ENCODE data around the gene SYVN1.
"Not testable (repeated sequence)": the region's sequence is repeated elsewhere in the genome, so short reads cannot be mapped to it uniquely, and the experiment has no call there.

The SYVN1 gene

DNA sequence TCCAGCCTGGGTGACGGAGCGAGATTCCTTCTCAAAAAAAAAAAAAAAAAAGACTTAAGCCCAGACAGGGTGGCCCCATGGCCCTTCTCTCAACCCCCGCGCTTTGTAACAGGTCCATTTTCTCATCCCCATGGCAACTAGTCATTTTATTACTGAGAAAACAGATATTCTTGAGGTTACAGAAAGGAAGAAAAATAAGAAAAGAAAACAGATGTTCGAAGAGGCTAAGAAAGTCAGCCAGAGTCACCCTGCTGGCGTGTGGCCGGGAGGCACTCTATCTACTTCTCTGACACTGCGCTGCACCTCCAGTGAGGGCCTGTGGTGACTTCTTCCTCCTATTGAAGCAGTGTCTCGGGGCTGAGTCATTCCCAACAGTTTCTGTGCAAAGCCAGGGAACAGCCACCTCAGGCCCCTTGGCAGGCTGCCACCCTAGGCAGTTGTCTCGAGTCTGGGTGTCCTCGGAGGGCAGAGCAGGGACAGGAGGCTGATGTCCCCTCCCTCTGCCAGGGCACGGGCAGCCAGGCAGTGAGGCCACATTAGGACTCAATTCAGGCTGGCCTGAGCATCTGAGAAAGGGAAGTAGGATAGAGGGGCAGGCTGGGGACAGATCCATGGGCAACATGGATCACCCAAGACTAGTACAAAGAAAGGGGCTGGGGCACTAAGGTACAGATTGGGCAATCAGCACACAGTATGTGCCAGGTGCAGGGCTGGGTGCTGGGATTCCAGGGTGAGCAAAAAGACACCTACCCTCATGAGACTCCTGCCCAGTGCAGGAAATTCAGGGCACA is 16.4 kb upstream of the SYVN1 start:
- DNase-seq, result no peak

DNA sequence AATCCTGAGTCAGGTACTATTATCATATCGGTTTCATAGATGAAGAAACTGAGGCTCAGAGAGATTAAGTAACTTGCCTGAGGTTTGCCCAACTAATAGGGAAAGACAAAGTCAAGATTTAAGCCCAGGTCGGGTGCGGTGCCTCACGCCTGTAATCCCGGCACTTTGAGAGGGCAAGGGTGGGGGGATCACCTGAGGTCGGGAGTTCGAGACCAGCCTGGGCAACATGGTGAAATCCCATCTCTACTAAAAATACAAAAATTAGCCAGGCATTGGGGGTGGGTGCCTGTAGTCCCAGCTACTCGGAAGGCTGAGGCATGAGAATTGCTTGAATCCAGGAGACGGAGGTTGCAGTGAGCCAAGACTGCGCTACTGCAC is 15.8 kb upstream of the SYVN1 start:
- not testable (repeated sequence) for DNase-seq

DNA sequence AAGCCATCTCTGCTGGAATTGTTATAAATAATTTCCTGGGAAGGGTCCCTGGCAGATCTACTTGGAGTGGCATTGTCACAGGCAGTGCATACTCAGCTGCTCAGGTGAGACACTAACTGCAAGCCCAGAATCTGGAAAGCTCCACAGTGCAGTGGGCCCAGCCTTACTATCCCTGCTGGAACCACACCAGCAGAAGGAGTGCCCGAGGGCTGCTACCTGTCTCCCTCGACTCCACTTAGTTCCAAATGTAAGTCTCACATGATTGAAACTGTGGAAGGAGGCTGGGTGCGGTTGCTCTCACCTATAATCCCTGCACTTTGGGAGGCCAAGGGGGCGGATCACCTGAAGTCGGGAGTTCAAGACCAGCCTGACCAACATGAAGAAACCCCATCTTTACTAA is 14.3 kb upstream of the SYVN1 start:
- no peak for DNase-seq

DNA sequence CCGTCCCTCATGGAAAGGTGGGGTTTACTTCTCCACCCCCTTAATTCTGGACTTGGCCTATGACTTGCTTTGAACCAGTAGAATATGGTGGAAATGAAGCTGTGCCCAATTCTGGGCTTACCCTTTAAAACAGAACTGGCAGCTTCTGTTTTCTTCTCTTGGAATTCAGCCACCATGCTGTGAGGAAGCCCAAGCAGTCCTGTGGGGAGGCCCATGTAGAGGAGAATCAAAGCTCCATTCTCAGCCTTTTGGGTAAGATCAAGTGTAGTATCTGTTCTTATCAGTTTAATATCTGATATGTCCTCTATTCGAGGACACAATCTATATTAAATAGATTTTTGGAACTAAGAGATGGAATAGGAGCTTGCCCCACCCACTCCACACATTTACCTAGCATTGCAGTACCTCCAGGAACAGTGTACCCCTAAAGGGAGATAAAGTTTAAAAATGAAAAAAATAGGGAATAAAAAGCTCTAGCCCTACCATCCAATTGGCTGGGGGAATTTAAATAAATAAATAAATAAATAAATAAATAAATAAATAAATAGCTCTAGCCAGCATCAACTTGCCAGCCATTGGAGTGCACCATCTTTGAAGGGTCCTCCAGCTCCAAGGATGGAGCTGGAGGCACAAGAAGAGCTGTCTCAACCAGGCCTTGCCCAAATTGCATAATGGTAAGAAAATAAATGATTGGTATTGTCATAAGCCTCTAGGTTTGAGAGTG is 13.2 kb upstream of the SYVN1 start:
- DNase-seq, result no peak

DNA sequence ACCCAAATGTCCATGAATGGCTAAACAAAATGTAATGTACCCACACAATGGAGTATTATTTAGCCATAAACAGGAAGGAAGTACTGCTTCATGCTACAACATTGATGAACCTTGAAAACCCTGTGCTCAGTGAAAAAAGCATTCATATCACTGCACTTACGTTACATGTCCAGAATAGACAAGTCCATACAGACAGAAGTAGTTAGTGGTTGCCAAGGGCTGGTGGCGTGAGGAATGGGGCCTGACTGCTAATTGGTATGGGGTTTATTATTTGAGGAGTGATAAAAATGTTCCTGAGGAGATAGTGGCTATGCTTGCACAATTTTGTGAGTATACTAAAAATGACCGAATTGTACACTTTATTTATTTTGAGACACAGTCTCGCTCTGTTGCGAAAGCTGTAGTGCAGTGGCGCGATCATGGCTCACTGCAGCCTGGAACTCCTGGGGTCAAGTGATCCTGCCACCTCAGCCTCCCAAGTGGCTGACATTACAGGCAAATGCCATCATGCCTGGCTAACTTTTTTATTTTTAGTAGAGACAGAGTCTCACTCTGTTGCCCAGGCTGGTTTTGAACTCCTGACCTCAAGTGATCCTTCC is 7.7 kb upstream of the SYVN1 start:
- no peak for DNase-seq

DNA sequence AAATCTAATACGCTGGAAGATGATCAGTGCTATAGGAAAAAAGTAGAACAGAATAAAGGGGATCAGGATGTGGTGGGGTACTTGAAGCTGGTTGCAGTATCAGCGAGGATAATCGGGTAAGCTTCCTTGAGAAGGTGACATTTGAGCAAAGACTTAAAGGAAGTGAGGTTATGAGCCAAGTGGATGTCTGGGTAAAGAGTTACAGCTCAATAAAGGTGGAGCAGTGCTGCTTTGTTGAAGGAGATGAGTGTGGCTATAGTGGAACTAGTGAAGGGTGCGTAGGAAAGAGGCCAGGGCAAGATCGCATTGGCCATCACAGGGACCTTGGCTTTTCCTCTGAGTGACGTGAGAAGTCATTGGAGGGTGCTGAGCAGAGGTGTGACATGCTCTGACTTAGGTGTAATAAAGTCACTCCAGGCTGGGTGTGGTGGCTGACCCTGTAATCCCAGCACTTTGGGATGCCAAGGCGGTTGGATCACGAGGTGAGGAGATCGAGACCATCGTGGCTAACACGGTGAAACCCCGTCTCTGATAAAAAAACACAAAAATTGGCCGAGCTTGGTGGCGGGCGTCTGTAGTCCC is 2.3 kb upstream of the SYVN1 start:
- no peak for DNase-seq

DNA sequence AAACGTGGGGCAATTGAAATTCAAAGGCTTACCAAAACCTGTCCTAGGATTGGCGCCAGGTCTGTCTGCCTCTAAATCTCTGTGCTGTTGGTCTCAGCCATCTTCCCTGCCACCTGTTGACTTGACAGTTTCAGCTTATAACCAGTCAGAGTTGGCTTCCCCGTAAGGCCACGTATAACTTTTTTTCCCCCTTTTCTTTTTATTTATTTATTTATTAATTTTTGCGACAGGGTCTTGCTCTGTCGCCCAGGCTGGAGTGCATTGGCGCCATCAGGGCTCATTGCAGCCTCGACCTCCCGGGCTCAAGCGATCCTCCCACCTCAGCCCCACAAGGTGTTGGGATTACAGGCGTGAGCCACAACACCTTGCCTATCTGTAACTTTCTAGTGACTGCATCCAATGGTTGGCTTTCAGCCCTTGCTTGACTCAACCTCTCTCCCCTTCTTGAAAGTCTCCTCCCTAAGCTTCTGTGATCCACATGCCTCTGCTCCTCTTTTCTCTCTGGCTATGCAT is 1.4 kb upstream of the SYVN1 start:
- no peak for DNase-seq

DNA sequence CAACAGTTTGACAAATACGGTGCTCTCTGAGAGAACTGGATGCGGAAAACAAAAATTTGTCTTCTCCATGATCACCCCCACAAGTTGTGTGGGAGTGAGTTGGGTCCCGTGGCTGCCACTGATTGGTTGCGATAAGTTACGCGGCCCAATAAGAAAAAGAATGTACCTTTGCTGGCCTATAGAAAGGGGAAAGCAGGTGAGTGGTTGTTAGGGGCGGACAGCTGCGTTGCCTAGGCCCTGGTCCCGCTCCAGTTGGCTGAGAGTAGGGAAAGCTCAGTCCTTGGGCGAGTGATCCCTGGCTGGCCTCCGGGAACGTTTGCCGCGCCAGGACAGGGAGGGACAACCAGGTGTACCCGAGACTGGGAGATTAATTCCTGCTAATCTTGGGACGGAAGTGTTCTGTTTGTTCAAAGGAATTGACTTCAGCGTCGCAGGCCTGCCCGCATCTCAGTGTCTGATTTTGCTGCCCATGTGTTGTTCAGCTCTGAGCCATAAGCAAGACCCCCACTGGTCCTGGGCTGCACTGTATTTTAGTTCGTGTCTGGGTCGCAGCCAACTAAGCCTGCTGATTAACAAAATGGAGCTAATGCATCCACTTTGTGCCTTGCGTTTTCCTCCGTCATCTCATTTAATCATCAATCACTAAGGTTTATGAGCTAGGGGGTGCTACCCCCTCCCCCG is 773 bp upstream of the SYVN1 start:
- peak; percentile 89 for DNase-seq

DNA sequence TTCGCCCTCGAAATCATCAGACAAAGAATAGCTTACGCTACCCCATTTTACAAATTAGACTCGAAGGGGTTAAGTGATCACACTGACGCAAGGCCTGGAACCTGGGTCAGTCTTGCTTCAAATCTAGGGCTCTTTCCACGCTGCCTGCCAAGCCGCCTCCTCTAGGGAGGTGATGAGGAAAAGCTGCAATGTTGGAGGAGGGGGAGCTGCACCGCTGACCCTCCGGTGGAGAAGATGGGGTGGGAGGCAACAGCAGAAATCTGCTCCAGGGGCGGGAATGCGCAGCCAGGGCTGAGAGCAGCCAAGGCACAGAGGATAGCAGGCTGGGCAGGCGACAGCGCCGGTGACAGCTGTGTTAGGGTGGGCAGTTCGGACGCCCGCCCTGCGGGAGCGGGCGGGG is 595 bp downstream of the SYVN1 start:
- no peak for DNase-seq

DNA sequence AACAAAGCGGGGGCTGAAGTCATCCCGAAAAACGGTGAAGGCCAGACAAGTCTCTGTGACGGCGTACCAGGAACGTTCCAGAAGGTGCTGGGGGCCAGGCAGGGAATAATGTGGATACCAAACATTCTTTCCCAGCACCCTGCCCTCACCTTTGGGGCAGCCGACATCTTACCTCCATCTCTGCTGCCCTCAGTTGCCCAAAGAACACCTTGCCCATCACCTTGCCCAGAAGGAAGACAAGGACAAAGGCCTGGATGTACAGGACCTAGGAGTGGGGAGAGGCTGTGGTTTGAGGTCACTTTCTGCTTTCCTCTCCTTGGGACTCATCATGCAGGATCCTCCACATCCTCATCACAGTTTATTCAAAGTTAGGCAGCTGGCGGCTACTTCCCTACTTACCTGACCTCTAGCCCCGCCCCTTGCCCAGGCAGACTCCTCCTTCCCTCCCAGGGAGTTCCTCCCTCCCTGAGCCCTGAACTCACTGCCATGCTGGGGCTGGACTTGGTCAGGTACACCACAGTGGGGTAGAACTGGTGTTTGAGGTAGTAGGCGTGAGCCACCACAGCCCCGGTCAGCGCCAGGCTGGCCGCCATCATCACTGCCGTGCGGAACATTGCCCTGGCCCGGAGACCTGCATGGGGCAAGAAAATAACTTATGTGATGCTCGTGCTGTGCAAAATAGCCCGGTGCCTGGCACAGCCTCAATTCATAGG is 1.2 kb downstream of the SYVN1 start:
- no peak for DNase-seq

DNA sequence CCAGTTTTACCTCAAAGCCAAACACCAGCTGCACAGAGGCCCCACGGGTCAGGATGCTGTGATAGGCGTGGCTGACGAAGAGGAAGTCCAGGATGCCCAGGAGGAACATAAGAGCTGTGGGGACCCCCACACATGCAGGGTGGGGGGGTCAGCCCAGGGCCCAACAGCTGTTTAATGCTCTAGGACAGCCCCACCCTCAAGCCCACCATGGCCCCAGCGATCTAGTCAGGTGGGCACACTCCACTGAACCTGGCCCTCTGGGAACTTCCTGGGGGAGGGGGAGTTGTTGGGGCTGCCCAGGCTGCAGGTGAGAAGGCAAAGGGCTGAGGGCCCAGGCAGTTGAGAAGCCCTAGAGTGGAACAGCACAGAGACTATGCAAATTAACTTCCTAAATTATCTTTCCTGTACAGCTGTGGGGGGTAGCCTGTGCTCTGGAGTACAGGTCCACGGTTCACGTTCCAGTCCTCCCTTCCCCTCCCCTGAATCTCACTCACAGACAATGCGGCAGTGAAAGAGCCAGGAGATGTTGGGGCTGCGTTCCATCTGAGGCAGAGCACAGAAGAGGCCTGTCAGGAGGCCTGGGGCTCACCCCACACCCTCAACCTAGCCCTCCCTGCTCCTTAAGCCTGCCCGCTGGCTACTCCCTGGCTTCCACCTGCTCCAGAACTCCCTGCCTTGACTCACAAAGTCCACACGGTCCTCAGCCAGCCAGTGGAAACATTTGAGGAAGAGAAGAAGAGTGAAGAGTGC is 1.9 kb downstream of the SYVN1 start:
- no peak for DNase-seq

DNA sequence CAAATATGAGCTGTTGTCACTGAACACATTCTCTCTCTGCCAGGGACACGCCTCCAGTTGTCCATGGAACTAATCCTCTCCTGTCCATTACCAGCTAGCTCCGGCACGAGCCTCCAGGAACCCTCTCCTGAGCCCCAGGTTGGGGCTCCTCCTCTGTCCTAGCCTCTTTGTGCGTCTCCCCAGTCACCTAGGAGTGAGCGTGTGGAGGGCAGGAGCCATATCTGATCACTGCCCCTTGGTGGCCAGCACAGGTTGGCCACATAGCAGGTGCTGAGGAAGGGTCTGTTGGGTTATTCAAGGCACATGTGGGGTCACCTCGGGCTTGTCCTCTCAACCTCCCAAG is 2.5 kb downstream of the SYVN1 start:
- DNase-seq, result no peak

DNA sequence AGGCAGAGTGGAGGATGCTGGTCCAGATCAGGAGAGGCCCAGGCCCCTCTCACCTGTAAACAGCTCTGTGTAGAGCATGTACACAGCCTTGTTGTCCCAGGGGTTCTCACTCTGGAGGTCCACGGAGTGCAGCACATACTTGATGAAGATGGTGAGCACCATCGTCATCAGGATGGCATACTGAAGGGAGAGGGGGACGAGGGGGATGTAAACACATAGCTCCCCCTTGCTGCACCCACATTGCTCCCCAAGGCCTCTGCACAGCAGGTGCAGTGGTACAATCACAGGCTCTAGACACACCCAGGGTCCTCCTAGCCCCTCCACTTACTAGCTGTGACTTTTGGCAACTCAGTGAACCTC is 2.9 kb downstream of the SYVN1 start:
- no peak for DNase-seq

DNA sequence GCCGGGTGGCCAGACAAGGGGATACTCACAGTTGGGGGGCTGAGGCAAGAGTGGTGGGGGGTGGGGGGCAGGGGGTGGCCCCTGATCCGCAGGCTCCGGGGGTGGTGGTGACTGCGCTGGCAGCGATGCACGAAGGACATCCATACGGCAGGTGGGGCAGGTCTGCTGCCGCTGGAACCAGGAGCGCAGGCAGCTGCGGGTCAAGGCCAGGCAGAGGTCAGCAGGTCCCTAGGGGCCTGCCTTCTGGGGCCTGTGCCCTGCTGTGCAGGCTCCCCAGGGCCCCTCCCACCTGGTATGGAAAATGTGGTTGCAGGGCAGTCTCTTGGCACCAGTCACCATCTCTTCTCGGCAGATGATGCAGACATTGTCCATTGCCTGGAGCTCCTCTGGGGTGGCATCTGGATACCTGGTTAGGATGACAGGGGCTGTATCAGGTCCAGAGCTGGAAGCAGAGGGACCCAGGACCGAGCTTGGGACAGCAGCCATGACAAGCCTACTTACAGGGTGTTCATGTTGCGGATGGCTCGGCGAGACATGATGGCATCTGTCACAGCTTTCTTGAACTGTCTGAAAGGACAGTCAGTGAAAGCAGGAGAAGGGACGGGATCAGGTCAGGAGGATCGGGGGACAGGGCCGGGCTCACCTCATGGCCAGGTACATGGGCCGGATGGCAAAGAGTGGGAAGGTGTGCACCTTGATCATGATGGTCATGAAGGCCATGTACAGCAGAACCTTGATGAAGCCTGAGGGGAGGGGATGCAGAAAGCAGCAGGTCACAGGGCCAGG is 3.5 kb downstream of the SYVN1 start:
- no peak for DNase-seq

DNA sequence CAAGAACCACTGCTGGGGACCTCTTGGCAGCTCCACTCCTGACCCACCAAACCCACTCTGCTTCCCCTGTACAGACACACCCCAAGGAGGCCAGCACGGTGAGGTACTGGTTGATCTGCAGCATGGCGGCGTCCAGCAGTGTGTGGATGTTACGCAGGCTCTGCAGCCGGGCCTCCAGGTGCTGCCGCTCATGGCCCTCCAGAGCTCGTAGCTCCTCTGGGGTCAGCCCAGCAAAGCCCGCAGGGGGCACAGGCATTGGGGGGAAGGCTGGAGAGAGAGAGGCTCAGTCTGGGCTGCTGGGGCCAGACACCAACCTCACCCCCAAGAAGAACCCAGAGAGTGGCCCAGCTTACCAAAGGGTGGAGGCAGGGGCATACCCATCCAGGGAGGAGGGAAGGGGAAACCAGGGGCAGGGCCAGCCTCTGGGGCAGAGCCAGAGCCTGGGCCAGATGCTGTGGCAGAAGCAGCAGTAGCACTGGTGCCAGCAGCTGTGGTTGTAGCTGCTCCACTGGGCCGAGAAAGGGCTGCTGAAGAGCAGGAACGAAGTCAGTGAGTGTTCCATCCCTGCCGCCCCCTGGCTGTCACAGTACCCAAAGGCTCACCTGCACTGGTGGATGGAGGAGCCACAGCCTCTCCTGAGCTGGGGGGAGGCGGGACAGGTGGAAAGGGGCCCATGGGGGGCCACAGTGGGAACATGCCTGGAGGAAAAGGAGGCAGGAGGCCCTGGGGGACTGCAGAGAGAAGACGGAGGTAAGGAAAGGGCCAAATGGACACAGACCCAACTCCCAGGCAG is 4.5 kb downstream of the SYVN1 start:
- DNase-seq, result no peak

DNA sequence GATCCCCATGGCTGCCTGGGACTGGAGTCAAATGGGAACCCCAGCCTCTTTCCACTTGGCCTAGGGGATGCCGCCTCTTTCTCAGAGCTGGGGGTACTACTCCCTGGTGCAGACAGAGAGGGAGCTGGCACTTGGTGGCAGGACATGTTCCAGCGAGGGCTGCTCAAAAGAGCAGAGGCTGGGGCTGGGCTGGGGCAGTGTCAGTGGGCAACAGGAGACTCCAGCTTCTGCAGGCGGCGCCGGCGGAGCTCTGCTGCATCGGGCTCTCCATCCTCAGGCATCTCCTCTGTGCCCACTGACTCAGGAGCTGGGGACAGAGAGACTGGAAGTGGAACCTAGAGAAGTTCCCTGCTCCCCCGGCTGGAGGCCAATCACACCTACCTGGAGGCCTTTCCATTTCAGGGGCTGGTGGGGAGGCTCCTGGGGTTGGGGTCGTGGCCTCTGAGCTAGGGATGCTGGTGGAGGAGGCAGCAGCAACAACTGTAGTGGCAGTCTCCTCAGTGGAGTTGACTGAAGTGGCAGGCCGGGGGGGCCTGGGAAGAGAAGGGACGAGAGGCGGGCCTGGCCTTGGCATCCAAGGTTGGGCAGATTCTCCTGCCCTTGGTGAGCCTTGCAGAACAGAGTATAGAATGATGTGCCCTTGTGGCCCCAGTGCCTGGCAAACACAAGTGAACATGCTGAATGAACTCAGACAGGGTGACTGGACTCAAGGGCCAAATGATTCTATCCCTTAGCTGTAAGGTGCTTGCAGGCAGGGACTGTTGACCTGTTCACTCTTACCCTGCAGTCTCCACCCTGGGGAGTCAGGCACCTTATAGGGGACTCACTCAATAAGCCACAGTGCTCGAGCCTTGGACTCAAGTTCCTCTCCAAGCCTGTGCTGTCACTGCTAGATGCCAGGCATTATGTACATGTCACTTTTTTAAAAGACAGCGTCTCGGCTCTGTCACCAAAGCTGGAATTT is 5.9 kb downstream of the SYVN1 start:
- DNase-seq, result no peak

DNA sequence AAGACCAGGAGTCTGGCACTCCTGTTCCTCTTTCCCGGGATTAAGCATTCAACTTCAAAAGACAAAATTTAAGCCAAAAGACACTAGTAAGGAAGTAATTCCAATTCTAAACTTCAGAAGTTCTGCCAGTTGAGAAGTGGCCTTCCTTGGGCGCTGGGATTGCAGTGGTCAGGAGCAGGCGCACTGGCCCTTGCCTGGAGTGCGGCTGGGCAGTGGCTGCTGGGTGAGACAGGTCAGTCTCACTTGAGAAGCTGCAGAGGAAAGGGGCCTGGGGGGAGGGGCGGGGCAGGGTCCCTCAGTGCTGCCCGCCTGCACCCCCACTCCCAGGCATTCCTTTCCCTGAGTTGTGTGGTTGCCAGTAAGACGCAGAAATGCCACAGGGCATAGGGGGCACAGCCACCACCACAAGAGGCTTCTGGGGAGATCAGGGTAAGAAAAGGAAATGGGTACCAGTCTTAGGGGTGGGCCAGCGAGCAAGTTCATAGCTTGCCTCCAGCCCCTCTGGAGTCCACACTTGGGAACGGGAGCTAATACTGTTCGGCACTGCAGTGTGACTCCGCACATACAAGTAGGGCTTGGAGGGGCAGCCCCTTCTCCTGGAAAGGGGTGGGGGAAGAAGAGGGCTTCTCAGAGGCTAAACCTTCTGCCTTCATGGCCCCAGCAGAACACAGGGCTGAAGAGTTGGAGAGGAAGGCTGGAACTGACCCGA is 6.7 kb downstream of the SYVN1 start:
- no peak for DNase-seq

DNA sequence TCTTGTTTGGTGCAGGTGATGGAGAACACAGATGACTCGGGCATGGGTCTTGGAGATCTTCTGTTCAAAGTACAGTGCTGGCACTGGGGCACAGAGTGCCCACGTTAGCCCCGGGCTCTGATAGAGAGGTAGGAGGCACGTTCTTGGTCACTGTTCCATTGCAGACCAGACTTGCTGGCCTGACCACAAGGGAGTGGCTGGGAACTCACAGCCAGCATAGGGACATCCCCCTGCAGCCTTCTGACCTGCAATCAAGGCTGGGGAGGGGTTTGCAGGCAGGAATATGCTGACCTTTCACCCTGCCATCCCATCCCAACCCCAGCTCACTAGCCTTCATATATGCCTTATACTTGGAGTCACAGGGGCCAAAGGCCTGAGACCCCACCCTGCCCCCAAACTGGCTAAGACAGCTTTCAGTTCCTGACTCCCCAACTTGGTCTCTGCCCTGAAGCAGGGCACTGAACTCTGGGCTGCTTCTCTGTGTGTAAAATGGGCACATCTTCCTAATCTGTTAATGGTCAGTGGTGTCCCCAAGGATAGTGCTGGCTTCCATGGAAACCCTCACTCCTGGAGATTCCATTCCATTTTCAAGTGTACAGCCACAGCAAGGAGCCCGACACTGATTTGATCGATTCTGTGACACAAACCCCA is 7.6 kb downstream of the SYVN1 start:
- DNase-seq, result no peak
